Measurements from ENCODE around the gene GAS6.
A peak's percentile ranks its signal among the peaks of the same experiment; 100 is the strongest.

Gene GAS6

DNA sequence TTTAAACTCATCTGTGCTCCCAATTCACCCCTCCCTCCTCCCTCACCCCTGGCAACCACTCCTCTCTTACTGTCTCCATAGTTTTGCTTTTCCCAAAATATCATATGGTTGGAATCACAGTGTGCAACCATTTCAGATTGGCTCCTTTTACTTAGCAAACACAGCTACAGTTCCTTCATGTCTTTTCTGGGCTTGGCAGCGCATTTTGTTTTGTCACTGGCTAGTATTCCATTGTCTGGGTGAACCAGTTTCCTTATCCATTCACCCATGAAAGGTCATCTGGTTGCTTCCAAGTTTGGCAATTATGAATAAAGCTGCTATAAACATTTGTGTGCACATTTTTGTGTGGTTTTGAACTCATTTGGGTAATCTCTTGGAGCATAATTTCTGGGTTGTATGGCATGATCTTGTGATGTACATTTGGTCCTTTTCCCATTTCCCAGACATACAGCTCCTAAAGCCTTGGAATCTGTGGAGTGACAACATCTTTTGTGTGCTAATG lies 23.9 kb upstream of the GAS6 start:
- peak; percentile 9 for DNase-seq (ENCODE audit: low read depth)
- TF ChIP-seq, protein P1, sequence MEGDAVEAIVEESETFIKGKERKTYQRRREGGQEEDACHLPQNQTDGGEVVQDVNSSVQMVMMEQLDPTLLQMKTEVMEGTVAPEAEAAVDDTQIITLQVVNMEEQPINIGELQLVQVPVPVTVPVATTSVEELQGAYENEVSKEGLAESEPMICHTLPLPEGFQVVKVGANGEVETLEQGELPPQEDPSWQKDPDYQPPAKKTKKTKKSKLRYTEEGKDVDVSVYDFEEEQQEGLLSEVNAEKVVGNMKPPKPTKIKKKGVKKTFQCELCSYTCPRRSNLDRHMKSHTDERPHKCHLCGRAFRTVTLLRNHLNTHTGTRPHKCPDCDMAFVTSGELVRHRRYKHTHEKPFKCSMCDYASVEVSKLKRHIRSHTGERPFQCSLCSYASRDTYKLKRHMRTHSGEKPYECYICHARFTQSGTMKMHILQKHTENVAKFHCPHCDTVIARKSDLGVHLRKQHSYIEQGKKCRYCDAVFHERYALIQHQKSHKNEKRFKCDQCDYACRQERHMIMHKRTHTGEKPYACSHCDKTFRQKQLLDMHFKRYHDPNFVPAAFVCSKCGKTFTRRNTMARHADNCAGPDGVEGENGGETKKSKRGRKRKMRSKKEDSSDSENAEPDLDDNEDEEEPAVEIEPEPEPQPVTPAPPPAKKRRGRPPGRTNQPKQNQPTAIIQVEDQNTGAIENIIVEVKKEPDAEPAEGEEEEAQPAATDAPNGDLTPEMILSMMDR (conservative IDR thresholded peaks at IDR 0.05; ENCODE audit: low read depth, low read length): no peak
- H3K4me3 ChIP-seq (ENCODE audit: low read depth, low read length): no peak overlapping the region

DNA sequence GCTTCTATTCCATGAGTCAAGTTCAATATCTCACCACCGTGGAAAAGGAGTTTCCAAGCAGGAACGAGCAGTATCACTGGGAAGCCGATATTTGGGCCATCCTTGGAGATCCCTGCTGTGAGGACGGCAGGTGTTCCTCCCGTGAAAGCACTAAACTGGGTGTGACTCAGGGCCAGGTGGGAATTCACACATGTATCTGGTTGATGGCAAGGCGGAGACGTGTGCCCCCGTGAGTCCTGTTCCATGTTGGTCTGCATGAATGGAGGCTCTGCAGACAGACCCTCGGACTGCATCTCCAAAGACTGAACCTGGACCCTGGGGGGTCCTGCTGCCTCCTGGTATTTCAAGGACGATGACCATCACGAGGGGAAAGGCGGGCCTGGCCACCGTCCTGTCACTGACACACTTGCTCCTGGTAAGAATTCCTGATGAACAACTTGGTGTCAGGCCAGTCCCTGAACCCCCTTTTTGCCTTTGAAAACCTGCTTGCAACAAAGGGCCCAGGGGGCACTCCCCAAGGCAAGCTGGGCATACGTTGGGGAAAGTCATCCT lies 22.8 kb upstream of the GAS6 start:
- DNase-seq (ENCODE audit: low read depth): no peak
- TF ChIP-seq, protein P1 (conservative IDR thresholded peaks at IDR 0.05; ENCODE audit: low read depth, low read length): no peak
- no peak overlapping the region for H3K4me3 ChIP-seq (ENCODE audit: low read depth, low read length)

DNA sequence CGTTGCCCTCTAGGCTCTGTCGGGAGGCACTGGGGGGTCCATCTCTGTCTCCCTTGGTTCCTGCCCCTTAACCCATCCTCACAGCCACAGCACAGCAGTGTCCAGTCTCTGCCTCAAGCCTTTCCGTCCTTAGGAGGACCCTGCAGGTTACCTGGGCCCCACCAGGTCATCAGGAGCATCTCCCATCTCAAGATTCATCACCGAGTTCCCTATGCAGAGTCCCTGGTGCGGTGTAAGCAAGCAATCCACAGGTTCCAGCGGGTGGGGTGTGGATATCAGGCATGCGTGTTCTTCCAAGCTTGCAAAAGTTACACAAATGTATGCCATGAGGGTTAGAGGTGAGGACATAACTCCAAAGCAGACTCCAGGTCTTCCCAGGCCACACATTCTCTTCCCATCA lies 20.9 kb upstream of the GAS6 start:
- DNase-seq (ENCODE audit: low read depth): no peak
- H3K4me3 ChIP-seq (ENCODE audit: low read depth, low read length): no peak overlapping the region
- TF ChIP-seq, protein P1 (conservative IDR thresholded peaks at IDR 0.05; ENCODE audit: low read depth, low read length): no peak

DNA sequence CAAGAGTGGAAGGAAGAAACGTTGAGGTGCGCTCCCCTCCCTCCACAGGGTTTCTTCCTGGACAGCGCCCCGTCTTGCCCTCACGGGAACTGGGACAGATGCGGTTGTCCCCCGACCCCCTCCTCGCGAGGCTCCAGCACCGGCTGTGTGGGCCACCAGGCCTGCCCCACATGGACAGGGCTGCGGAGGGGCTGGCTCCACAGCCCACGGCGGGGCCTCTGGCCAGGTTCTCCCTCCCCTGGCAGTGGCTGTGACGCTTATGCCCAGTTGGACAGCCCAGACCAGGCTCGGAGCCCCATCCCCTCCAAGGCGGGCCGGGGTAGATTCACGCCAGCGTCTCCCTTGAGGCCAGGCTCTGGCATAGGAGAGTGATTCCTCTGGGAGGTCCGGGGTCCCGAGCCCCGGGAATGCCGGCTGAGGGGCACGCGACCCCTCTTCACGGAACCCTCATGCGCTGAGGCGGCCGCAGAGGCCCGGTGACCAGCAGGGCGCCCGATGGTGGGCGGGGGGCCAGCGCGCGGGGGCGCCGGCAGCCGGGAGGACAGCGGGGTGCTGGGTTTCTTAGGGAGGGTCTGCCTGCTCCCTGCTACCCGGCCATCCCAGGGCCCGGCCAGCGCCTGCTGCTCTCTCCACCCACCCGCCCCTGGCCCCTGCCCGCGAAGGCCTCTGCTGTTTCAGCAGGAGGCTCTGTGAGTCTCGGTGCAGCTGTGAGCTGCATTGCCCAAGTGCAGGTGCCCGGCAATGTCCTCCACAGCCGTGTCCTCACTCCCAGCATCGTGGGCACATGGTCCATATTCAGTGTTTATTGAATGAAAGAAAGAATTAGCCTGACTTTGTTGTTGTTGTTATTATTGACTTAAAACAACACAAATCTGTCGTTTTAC lies 20.3 kb upstream of the GAS6 start:
- no peak for DNase-seq (ENCODE audit: low read depth)
- H3K4me3 ChIP-seq (ENCODE audit: low read depth, low read length): no peak overlapping the region
- TF ChIP-seq, protein P1 (conservative IDR thresholded peaks at IDR 0.05; ENCODE audit: low read depth, low read length): no peak

DNA sequence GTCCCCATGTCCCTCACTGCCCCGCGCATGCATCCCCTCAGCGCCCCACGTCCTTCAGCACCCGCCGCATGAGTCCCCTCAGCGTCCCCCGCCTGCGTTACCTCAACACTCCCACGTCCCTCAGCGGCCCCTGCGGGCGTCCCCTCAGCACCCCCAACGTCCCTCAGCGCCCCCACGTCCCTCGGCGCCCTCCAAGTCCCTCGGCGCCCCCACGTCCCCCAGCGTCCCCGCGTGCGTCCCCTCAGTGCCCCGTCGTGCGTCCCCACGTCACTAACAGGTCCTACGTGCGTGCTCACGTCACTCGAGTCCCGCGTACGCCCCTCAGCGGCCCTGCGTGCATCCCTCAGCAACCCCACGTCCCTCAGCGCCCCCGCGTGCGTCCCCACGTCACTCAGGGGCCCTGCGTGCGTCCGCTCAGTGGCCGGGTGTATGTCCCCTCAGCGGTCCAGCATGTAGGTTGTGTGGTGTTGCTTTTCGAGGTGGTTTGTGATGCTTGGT lies 19.5 kb upstream of the GAS6 start:
- no peak for DNase-seq (ENCODE audit: low read depth)
- no peak overlapping the region for H3K4me3 ChIP-seq (ENCODE audit: low read depth, low read length)
- TF ChIP-seq, protein P1 (conservative IDR thresholded peaks at IDR 0.05; ENCODE audit: low read depth, low read length): no peak

DNA sequence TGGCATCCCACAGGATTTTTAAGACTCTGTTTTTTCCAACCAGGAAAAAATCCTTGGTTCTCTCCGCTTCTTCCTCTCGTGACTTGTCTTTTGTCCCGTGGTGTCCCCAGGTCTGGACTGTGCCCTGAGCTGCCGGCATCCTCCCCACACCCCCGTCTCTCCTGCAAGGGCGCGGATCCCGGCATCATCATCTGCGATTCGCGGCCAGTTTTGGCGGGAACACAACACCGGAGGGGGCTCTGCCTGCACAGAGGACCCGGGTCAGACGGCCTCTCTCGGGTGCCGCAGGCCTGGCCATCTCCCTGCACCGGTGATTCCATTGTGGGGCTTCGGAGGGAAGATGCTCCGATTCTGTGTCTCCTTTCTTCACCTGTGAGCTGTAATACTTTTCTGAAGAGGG lies 18.8 kb upstream of the GAS6 start:
- TF ChIP-seq, protein P1 (conservative IDR thresholded peaks at IDR 0.05; ENCODE audit: low read depth, low read length): no peak
- DNase-seq (ENCODE audit: low read depth): no peak
- no peak overlapping the region for H3K4me3 ChIP-seq (ENCODE audit: low read depth, low read length)

Data from choroid plexus epithelial cell (primary cell).